WTC11 (cell line): Measurements from ENCODE around the gene SLC39A6. TPM values are rescaled to one million over a fixed set of nuclear protein-coding genes. Genes with fewer than 3 reads are reported as not detected.

Experiments
- ATAC-seq: fragments of 200-7000 bp; cut with Tn5 transposase; 2 replicates; pipeline ENCODE4 v1.10.0; 2021; ENCODE audit warnings: mild to moderate bottlenecking, moderate library complexity
- CTCF ChIA-PET: fragments of 300-600 bp; sonication (Branson Sonifier 250); formaldehyde crosslinking; loops from one replicate; lab custom pipeline; 2021; ENCODE audit warnings: antibody characterized with exemption; lab: Charles Lee
- POLR2A ChIA-PET: fragments of 350-600 bp; sonication (Branson Sonifier 250); formaldehyde crosslinking; loops from one replicate; lab custom pipeline; 2021; ENCODE audit warnings: antibody characterized with exemption; lab: Charles Lee
- DNase-seq: peaks from one replicate; pipeline ENCODE4 v3.0.0; 2021; ENCODE audit warnings: low spot score
- H3K27ac Mint-ChIP-seq: 2 replicates; pipeline ENCODE4 v1.8.0; 2021; ENCODE audit warnings: mixed read lengths
- H3K27me3 Mint-ChIP-seq: 2 replicates; pipeline ENCODE4 v1.8.0; 2021; ENCODE audit warnings: low read depth, mild to moderate bottlenecking, moderate library complexity, mixed read lengths
- H3K36me3 Mint-ChIP-seq: 2 replicates; pipeline ENCODE4 v1.8.0; 2021; ENCODE audit warnings: mixed read lengths
- H3K4me1 Mint-ChIP-seq: 2 replicates; pipeline ENCODE4 v1.8.0; 2022; ENCODE audit warnings: mixed read lengths
- H3K4me3 Mint-ChIP-seq: 2 replicates; pipeline ENCODE4 v1.8.0; 2021; ENCODE audit warnings: mild to moderate bottlenecking, moderate library complexity, mixed read lengths
- H3K9me3 Mint-ChIP-seq: 2 replicates; pipeline ENCODE4 v1.8.0; 2021; ENCODE audit warnings: mixed read lengths
- CREB1 ChIP-seq: sonication (generic); formaldehyde crosslinking; IDR thresholded peaks from 2 replicates; pipeline ENCODE4 v1.8.0; 2023; ENCODE audit warnings: mild to moderate bottlenecking, missing genetic modification reagents
- CREM ChIP-seq: sonication (generic); formaldehyde crosslinking; IDR thresholded peaks from 2 replicates; pipeline ENCODE4 v1.8.1; 2022; ENCODE audit warnings: mild to moderate bottlenecking, missing genetic modification reagents, moderate library complexity
- FOXP1 ChIP-seq: sonication (generic); formaldehyde crosslinking; IDR thresholded peaks from 2 replicates; pipeline ENCODE4 v1.8.0; 2022; ENCODE audit warnings: missing genetic modification reagents, mild to moderate bottlenecking, moderate library complexity, borderline replicate concordance
- GABPB1 ChIP-seq: sonication (generic); formaldehyde crosslinking; IDR thresholded peaks from 2 replicates; pipeline ENCODE4 v1.8.1; 2023; ENCODE audit warnings: mild to moderate bottlenecking, missing genetic modification reagents
- JAZF1 ChIP-seq: fragments of 250-450 bp; sonication (Bioruptor Pico); IDR thresholded peaks from 2 replicates; pipeline ENCODE4 v1.9.0; 2021; ENCODE audit warnings: moderate library complexity, mild to moderate bottlenecking, inconsistent platforms
- NR3C1 ChIP-seq: sonication (generic); formaldehyde crosslinking; conservative IDR thresholded peaks from 2 replicates; pipeline ENCODE4 v1.8.1; 2023; ENCODE audit warnings: low read depth, mild to moderate bottlenecking, missing genetic modification reagents
- ZBTB21 ChIP-seq: sonication (generic); formaldehyde crosslinking; IDR thresholded peaks from 2 replicates; pipeline ENCODE4 v1.8.1; 2023; ENCODE audit warnings: mild to moderate bottlenecking, missing genetic modification reagents, borderline replicate concordance
- ZNF121 ChIP-seq: sonication (generic); formaldehyde crosslinking; IDR thresholded peaks from 2 replicates; pipeline ENCODE4 v1.8.0; 2023; ENCODE audit warnings: missing genetic modification reagents
- ZNF416 ChIP-seq: fragments of 250-450 bp; sonication (Bioruptor Pico); IDR thresholded peaks from 2 replicates; pipeline ENCODE4 v1.9.0; 2021; ENCODE audit warnings: mild to moderate bottlenecking, inconsistent platforms
- total RNA-seq: library from RNA; stranded (reverse); gene quantifications from 3 replicates; pipeline ENCODE4 v1.2.3, GENCODE V29; 2021
- TF ChIP-seq, protein P1 (sequence below): fragments of 250-450 bp; sonication (Bioruptor Pico); IDR thresholded peaks from 2 replicates; pipeline ENCODE4 v2.1.2; 2022; ENCODE audit warnings: mild to moderate bottlenecking, moderate library complexity
- TF ChIP-seq, protein P2 (sequence below): sonication (generic); formaldehyde crosslinking; IDR thresholded peaks from 2 replicates; pipeline ENCODE4 v1.8.1; 2023; ENCODE audit warnings: mild to moderate bottlenecking, missing genetic modification reagents
- TF ChIP-seq, protein P3 (sequence below): sonication (generic); formaldehyde crosslinking; IDR thresholded peaks from 2 replicates; pipeline ENCODE4 v1.8.1; 2022; ENCODE audit warnings: missing genetic modification reagents, borderline replicate concordance
- TF ChIP-seq, protein P4 (sequence below): sonication (generic); formaldehyde crosslinking; IDR thresholded peaks from 2 replicates; pipeline ENCODE4 v1.8.1; 2023; ENCODE audit warnings: mild to moderate bottlenecking, missing genetic modification reagents
- TF ChIP-seq, protein P5 (sequence below): sonication (generic); formaldehyde crosslinking; IDR thresholded peaks from 2 replicates; pipeline ENCODE4 v1.8.1; 2022; ENCODE audit warnings: mild to moderate bottlenecking, moderate library complexity, missing genetic modification reagents
- TF ChIP-seq, protein P6 (sequence below): sonication (generic); formaldehyde crosslinking; IDR thresholded peaks from 2 replicates; pipeline ENCODE4 v1.8.0; 2022; ENCODE audit warnings: mild to moderate bottlenecking, missing genetic modification reagents
- TF ChIP-seq, protein P7 (sequence below): sonication (generic); formaldehyde crosslinking; IDR thresholded peaks from 2 replicates; pipeline ENCODE4 v1.8.0; 2023; ENCODE audit warnings: mild to moderate bottlenecking, missing genetic modification reagents
- TF ChIP-seq, protein P8 (sequence below): sonication (generic); formaldehyde crosslinking; IDR thresholded peaks from 2 replicates; pipeline ENCODE4 v1.8.1; 2022; ENCODE audit warnings: low read depth, missing genetic modification reagents, borderline replicate concordance
- TF ChIP-seq, protein P9 (sequence below): sonication (generic); formaldehyde crosslinking; IDR thresholded peaks from 2 replicates; pipeline ENCODE4 v1.8.1; 2023; ENCODE audit warnings: mild to moderate bottlenecking, missing genetic modification reagents, moderate library complexity
- TF ChIP-seq, protein P10 (sequence below): sonication (generic); formaldehyde crosslinking; IDR thresholded peaks from 2 replicates; pipeline ENCODE4 v1.8.0; 2022; ENCODE audit warnings: mild to moderate bottlenecking, missing genetic modification reagents

The SLC39A6 gene
- total RNA-seq, 1 experiment from 2014 or later: 29.2 TPM

DNA sequence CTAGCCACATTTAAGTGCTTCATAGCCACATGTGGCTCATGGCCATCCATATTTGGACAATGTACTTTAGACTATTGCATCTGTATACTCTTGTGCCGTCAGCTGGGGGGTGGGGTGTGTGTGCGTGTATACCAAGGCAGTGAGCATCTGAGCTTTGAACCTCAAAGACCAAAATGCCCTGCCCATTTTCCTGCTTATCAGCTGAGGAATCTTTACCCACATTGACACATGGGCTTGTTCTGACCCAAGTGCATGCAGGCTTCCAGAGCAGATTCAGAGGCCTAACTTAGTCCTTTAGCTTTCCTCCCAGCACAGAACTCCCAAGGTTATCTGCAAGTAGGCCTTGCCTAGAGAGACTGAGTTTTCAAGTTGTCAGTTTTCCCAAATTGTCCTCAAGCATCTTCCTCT lies 47.0 kb upstream of the SLC39A6 start:
- Mint-ChIP-seq H3K9me3 (no peaks in the 10 kb centered on the region), H3K27ac (no peak overlapping the region), H3K36me3 (peaks cover 34% of the 10 kb centered on the region), H3K27me3 (no peaks in the 10 kb centered on the region), H3K4me1 (peaks cover 5% of the 10 kb centered on the region; the same call in 1 of the 2 replicates), H3K4me3 (no peak overlapping the region)
- ChIA-PET POLR2A (no interaction called here), CTCF (no interaction called here)
- TF ChIP-seq, protein P1, sequence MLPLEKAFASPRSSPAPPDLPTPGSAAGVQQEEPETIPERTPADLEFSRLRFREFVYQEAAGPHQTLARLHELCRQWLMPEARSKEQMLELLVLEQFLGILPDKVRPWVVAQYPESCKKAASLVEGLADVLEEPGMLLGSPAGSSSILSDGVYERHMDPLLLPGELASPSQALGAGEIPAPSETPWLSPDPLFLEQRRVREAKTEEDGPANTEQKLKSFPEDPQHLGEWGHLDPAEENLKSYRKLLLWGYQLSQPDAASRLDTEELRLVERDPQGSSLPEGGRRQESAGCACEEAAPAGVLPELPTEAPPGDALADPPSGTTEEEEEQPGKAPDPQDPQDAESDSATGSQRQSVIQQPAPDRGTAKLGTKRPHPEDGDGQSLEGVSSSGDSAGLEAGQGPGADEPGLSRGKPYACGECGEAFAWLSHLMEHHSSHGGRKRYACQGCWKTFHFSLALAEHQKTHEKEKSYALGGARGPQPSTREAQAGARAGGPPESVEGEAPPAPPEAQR (CRISPR knock-in tag): no peak
- TF ChIP-seq FOXP1 (CRISPR knock-in tag) (no peak), GABPB1 (CRISPR knock-in tag) (peak; percentile 93)
- TF ChIP-seq, protein P2, sequence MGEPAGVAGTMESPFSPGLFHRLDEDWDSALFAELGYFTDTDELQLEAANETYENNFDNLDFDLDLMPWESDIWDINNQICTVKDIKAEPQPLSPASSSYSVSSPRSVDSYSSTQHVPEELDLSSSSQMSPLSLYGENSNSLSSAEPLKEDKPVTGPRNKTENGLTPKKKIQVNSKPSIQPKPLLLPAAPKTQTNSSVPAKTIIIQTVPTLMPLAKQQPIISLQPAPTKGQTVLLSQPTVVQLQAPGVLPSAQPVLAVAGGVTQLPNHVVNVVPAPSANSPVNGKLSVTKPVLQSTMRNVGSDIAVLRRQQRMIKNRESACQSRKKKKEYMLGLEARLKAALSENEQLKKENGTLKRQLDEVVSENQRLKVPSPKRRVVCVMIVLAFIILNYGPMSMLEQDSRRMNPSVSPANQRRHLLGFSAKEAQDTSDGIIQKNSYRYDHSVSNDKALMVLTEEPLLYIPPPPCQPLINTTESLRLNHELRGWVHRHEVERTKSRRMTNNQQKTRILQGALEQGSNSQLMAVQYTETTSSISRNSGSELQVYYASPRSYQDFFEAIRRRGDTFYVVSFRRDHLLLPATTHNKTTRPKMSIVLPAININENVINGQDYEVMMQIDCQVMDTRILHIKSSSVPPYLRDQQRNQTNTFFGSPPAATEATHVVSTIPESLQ: no peak
- ATAC-seq: no peak
- DNase-seq: no peak

DNA sequence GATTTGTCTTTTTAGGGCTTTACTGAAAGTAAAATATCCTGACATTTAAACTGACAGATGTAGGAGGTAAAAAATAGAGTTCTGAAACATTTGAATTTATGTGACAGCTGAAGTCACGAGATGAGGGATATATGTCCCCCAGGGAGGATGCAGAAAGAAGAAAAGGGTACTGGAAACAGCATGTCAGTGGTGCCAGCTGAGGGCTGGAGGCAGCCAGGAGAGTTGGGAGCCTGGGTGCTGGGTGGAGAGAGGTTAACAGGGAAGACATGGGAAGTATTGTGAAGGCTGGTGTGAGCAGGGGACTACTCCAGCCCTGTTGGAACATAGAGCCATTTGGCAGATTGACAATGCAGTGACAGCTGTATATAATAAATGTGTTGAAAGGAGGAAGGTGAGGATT lies 46.3 kb upstream of the SLC39A6 start:
- peaks cover 40% of the 10 kb centered on the region for H3K36me3 Mint-ChIP-seq
- POLR2A ChIA-PET: no interaction called here
- DNase-seq: no peak
- H3K4me3 Mint-ChIP-seq: no peak overlapping the region
- CTCF ChIA-PET: no interaction called here
- TF ChIP-seq, protein P3, sequence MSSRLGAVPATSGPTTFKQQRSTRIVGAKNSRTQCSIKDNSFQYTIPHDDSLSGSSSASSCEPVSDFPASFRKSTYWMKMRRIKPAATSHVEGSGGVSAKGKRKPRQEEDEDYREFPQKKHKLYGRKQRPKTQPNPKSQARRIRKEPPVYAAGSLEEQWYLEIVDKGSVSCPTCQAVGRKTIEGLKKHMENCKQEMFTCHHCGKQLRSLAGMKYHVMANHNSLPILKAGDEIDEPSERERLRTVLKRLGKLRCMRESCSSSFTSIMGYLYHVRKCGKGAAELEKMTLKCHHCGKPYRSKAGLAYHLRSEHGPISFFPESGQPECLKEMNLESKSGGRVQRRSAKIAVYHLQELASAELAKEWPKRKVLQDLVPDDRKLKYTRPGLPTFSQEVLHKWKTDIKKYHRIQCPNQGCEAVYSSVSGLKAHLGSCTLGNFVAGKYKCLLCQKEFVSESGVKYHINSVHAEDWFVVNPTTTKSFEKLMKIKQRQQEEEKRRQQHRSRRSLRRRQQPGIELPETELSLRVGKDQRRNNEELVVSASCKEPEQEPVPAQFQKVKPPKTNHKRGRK (CRISPR knock-in tag): no peak
- TF ChIP-seq ZBTB21 (no peak), NR3C1 (CRISPR knock-in tag) (no peak), JAZF1 (CRISPR knock-in tag) (no peak), ZNF416 (CRISPR knock-in tag) (no peak), ZNF121 (CRISPR knock-in tag) (no peak), CREM (CRISPR knock-in tag) (no peak), CREB1 (CRISPR knock-in tag) (no peak), FOXP1 (CRISPR knock-in tag) (no peak)
- TF ChIP-seq, protein P4, sequence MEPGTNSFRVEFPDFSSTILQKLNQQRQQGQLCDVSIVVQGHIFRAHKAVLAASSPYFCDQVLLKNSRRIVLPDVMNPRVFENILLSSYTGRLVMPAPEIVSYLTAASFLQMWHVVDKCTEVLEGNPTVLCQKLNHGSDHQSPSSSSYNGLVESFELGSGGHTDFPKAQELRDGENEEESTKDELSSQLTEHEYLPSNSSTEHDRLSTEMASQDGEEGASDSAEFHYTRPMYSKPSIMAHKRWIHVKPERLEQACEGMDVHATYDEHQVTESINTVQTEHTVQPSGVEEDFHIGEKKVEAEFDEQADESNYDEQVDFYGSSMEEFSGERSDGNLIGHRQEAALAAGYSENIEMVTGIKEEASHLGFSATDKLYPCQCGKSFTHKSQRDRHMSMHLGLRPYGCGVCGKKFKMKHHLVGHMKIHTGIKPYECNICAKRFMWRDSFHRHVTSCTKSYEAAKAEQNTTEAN (CRISPR knock-in tag): no peak
- TF ChIP-seq, protein P5, sequence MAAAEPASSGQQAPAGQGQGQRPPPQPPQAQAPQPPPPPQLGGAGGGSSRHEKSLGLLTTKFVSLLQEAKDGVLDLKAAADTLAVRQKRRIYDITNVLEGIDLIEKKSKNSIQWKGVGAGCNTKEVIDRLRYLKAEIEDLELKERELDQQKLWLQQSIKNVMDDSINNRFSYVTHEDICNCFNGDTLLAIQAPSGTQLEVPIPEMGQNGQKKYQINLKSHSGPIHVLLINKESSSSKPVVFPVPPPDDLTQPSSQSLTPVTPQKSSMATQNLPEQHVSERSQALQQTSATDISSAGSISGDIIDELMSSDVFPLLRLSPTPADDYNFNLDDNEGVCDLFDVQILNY: no peak
- TF ChIP-seq, protein P6, sequence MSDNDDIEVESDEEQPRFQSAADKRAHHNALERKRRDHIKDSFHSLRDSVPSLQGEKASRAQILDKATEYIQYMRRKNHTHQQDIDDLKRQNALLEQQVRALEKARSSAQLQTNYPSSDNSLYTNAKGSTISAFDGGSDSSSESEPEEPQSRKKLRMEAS (CRISPR knock-in tag): no peak
- TF ChIP-seq, protein P7, sequence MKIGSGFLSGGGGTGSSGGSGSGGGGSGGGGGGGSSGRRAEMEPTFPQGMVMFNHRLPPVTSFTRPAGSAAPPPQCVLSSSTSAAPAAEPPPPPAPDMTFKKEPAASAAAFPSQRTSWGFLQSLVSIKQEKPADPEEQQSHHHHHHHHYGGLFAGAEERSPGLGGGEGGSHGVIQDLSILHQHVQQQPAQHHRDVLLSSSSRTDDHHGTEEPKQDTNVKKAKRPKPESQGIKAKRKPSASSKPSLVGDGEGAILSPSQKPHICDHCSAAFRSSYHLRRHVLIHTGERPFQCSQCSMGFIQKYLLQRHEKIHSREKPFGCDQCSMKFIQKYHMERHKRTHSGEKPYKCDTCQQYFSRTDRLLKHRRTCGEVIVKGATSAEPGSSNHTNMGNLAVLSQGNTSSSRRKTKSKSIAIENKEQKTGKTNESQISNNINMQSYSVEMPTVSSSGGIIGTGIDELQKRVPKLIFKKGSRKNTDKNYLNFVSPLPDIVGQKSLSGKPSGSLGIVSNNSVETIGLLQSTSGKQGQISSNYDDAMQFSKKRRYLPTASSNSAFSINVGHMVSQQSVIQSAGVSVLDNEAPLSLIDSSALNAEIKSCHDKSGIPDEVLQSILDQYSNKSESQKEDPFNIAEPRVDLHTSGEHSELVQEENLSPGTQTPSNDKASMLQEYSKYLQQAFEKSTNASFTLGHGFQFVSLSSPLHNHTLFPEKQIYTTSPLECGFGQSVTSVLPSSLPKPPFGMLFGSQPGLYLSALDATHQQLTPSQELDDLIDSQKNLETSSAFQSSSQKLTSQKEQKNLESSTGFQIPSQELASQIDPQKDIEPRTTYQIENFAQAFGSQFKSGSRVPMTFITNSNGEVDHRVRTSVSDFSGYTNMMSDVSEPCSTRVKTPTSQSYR: no peak
- TF ChIP-seq, protein P8, sequence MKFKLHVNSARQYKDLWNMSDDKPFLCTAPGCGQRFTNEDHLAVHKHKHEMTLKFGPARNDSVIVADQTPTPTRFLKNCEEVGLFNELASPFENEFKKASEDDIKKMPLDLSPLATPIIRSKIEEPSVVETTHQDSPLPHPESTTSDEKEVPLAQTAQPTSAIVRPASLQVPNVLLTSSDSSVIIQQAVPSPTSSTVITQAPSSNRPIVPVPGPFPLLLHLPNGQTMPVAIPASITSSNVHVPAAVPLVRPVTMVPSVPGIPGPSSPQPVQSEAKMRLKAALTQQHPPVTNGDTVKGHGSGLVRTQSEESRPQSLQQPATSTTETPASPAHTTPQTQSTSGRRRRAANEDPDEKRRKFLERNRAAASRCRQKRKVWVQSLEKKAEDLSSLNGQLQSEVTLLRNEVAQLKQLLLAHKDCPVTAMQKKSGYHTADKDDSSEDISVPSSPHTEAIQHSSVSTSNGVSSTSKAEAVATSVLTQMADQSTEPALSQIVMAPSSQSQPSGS (CRISPR knock-in tag): no peak
- TF ChIP-seq, protein P1 (CRISPR knock-in tag): no peak
- TF ChIP-seq, protein P9, sequence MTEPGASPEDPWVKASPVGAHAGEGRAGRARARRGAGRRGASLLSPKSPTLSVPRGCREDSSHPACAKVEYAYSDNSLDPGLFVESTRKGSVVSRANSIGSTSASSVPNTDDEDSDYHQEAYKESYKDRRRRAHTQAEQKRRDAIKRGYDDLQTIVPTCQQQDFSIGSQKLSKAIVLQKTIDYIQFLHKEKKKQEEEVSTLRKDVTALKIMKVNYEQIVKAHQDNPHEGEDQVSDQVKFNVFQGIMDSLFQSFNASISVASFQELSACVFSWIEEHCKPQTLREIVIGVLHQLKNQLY: no peak
- TF ChIP-seq, protein P10, sequence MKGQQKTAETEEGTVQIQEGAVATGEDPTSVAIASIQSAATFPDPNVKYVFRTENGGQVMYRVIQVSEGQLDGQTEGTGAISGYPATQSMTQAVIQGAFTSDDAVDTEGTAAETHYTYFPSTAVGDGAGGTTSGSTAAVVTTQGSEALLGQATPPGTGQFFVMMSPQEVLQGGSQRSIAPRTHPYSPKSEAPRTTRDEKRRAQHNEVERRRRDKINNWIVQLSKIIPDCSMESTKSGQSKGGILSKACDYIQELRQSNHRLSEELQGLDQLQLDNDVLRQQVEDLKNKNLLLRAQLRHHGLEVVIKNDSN (CRISPR knock-in tag): no peak
- no peaks in the 10 kb centered on the region for H3K9me3 Mint-ChIP-seq
- H3K4me1 Mint-ChIP-seq: peaks cover 5% of the 10 kb centered on the region; the same call in 1 of the 2 replicates
- no peak overlapping the region for H3K27ac Mint-ChIP-seq
- ATAC-seq: no peak
- no peaks in the 10 kb centered on the region for H3K27me3 Mint-ChIP-seq
